Activated CD4-positive, CD25-positive, alpha-beta regulatory T cell treated with anti-CD3 and anti-CD28 coated beads, Interleukin-2, amount 50 U/mL, for 72 hours (primary cell): ENCODE measurements around the gene GYG2.

Experiments
- DNase-seq: peaks from one replicate; pipeline ENCODE4 v3.0.0; 2021

The GYG2 gene

GRCh38 chrX:2819345-2820135, 9.2 kb upstream of the GYG2 start:
- DNase-seq, result no peak

GRCh38 chrX:2820136-2820771, 8.5 kb upstream of the GYG2 start:
- no peak for DNase-seq

GRCh38 chrX:2823795-2824386, 4.8 kb upstream of the GYG2 start:
- no peak for DNase-seq

DNA sequence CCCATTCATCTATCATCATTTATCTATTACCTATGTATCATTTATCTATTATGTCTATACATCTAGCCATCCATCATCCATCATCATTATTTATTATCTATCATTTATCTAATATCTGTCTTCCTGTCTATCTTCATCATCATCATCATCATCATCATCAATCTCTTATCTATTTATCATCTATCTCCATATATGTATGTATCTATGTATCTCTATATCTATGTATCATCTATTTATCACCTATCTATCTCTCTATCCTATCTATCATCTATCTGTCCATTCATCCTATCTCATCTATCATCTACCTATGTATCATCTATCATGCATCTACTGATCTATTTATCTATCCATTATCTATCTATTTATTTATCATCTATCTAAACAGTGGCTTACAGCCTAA, 3.8 kb upstream of the GYG2 start:
- no peak for DNase-seq

DNA sequence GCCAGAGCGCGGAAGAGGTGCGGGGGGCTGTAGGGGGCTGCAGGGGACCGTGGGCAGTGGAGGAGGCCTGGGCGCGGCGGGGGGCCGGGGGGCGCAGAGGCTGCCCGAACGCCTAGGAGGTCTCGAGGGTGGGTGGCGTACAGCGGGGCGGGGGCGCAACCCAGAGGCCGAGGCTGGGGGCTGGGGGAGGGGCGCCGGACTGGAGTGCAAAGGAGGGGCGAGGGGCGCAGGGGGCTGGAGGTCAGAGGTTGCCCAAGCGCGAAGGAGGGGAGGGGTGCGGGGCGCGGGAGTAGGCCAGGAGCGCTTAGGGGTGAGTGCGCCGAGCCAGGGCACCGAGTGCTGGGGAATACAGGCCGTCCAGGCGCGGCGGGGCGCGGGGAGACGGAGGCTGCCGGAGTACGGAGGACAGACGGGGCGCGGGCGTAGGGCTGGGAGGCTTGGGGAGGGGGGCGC, 255 bp downstream of the GYG2 start:
- no peak for DNase-seq

GRCh38 chrX:2829469-2830246, 928 bp downstream of the GYG2 start:
- no peak for DNase-seq

GRCh38 chrX:2831471-2832228, 2.9 kb downstream of the GYG2 start:
- no peak for DNase-seq

- DNase-seq, result no peak
These were observed 9.2 kb downstream of the GYG2 start for GRCh38 chrX:2837961-2838360.

DNA sequence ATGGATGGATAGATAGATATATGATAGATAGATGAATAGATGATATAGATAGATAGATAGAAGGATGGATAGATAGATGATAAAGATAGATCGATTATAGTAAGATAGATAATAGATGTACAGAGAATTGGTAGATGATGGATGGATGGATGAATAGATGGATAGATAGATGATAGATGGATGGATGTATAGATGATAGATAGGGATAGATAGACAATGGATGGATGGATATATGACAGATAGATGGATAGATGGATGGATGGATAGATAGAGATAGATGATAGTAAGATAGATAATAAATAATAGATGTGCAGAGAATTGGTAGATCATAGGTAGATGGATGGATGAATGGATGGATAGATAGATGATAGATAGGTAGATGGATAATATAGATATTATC, 12.2 kb downstream of the GYG2 start:
- no peak for DNase-seq

GRCh38 chrX:2841537-2841936, 12.8 kb downstream of the GYG2 start:
- DNase-seq, result no peak

DNA sequence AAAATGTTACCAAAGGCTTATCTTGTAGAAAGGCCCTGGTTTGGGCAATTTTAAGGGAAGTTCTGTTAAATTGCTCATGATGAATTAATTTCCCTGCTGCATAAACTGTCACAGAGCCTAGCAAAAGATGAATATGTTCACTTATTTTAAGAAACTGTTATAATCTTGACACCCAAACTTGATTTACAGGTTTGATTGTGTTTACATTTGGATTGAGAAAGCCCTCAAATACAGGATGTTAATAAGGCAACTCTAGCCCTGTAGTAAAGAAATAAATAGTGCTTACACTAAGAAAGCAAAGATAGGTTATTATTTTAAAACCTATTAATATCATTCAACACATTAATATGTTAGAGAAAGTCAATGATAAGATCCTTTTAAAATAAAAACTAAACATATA, 18.3 kb downstream of the GYG2 start:
- no peak for DNase-seq

DNA sequence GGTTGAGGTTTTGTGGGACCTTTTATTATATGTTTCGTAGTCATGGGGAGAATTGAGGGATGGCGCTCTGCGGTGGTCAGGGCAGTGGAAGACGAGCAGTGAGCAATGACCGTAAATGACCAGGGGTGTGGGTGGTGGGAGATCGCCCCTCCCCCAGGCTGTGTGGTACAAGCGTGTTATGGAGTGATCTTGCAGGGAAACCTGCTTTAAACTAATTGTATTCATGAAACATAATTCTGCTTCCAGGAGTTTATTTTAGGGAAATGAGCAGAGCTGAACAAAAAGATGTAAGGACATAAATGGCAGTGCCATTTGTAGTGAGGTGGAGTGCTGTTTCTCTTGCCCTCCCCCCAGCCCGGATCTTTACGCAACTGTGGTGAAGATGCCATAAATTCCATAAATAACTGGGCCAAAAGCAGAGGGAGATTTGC, 20.2 kb downstream of the GYG2 start:
- DNase-seq, result no peak

GRCh38 chrX:2854918-2855317, 26.2 kb downstream of the GYG2 start:
- DNase-seq, result no peak

DNA sequence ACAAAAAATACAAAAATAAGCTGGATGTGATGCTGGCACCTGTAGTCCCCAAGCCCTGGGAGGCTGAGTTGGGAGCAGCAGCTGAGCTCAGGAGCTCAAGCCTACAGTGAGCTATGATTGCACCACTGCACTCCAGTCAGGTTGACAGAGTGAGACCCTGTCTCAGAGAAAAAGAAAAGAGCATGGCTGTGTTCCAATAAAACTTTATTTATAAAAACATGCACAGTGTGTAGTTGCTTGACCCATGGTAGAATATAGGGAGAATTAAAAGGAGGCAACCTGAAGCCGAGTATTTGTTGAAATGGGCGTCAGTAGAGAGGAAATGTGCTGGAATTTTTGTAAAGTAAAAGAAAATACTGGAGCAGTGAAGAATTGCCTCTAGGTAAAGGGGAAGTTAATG, 27.0 kb downstream of the GYG2 start:
- no peak for DNase-seq

GRCh38 chrX:2857566-2857965, 28.8 kb downstream of the GYG2 start:
- DNase-seq, result no peak

GRCh38 chrX:2859197-2859797, 30.6 kb downstream of the GYG2 start:
- DNase-seq, result no peak

- no peak for DNase-seq
These were observed 33.7 kb downstream of the GYG2 start for GRCh38 chrX:2862404-2862803.

- DNase-seq, result no peak
These were observed 34.9 kb downstream of the GYG2 start for GRCh38 chrX:2863646-2864045.

DNA sequence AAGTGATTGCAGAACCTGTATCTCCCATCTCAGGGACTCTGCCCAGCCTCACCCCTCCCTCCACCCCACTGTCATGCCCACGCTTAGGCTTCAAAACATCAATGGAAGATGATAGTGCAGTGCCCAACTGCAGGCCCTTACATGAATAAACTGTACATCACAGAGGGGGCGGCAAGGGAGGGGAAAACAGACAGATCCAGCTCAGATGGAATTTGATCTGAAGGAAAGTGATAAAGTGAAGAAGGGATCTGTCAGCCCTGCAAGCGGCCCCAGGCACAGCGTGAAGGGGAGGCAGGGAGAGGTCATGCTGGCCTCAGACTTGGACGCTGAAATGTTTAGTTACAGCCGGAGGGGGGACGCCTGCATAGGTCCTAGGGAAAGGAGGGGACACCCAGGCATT, 38.5 kb downstream of the GYG2 start:
- no peak for DNase-seq

GRCh38 chrX:2870650-2871049, 41.9 kb downstream of the GYG2 start:
- DNase-seq, result no peak

DNA sequence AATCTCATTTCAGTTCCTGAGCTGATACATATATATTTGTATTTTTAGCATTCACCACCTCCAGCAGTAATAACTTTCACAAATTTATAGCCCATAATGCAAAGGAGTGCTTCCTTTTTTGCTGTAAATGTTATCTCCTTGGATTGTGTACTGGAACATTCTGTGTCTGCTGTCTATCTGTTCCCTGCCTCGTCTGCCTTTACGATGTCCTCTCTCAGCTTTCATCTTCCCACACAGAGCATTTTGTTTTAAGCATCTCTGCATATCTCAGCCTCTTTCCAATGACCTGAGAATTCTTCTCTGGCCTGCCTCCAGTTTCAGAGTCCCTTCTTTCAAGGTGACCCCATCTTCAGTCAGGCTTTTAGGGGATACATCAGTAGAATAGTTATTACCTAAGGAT, 43.1 kb downstream of the GYG2 start:
- DNase-seq, result no peak

DNA sequence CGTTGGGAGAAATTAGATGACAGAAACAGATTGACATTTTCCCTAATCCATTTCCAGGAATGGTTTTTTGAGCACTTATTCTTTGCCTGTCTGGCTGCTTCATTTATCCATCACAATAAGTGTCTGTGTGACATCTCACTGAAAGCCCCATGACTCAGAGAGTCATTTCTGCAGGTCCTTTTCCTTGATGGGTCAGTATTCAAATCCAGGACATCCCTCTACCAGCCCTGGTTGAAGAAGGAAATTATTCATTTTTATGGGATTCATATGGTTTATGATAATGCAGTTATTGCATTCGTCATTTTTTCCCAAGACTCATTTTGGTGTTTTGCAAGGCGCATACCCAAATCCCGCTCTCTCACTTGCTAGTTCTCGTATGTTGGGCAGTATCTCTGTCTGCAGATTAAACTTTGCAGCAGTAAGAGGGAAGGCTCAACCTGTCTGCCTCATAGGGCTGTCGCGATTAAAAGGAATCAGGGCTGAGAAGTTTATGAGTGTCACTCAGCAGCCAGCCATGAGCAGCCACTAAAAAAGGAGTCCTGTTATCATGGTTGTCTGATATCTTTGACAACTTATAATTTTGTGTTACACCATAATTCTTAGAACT, 44.0 kb downstream of the GYG2 start:
- DNase-seq, result no peak
